Measurements from ENCODE around the gene ZDHHC3.

Gene ZDHHC3

GRCh38 chr3:44976002-44976815 lies at the start of gene ZDHHC3, which contains the start of gene EXOSC7:
Gene ZDHHC3 (minus strand): TSS chr3:44976174. CDS start chr3:44959436, 16,738 bp downstream.
Gene EXOSC7 (plus strand): TSS chr3:44976244. CDS start chr3:44976278, 34 bp downstream.
- H3K27ac ChIP-seq, result peak within 1 kb of the TSS; percentile 90
- peak; percentile 57 for TF ChIP-seq CTCF (IDR thresholded peaks at IDR 0.05)
- H3K4me1 ChIP-seq (ENCODE audit: control insufficient read depth in 1 of 2, insufficient read depth in 1 of 2, low read depth in 1 of 2, low read length in 1 of 2), result peaks cover 55 to 57% of the 10 kb centered on the region in 2 experiments
- H3K36me3 ChIP-seq, result no peaks in the 10 kb centered on the region
- H3K27me3 ChIP-seq, result no peaks in the 10 kb centered on the region
- peak within 1 kb of the TSS; percentile 94 to 96 for H3K4me3 ChIP-seq (ENCODE audit: low read depth in 1 of 2, low read length in 1 of 2)
- no peaks in the 10 kb centered on the region for H3K9me3 ChIP-seq

- TF ChIP-seq CTCF (IDR thresholded peaks at IDR 0.05), result no peak
- Histone ChIP-seq H3K27ac (no peak overlapping the region), H3K4me3 (ENCODE audit: low read depth in 1 of 2, low read length in 1 of 2) (no peak overlapping the region), H3K4me1 (ENCODE audit: control insufficient read depth in 1 of 2, insufficient read depth in 1 of 2, low read depth in 1 of 2, low read length in 1 of 2) (no peaks in the 10 kb centered on the region), H3K36me3 (no peaks in the 10 kb centered on the region), H3K9me3 (no peaks in the 10 kb centered on the region), H3K27me3 (peaks cover 14% of the 10 kb centered on the region)
Observed at GRCh38 chr3:45024542-45025255, 48.7 kb upstream of the ZDHHC3 start.

- Histone ChIP-seq H3K4me1 (ENCODE audit: control insufficient read depth in 1 of 2, insufficient read depth in 1 of 2, low read depth in 1 of 2, low read length in 1 of 2) (no peaks in the 10 kb centered on the region), H3K4me3 (ENCODE audit: low read depth in 1 of 2, low read length in 1 of 2) (no peak overlapping the region), H3K27ac (no peak overlapping the region), H3K9me3 (no peaks in the 10 kb centered on the region), H3K36me3 (no peaks in the 10 kb centered on the region), H3K27me3 (peaks cover 14% of the 10 kb centered on the region)
- no peak for TF ChIP-seq CTCF (IDR thresholded peaks at IDR 0.05)
Observed at GRCh38 chr3:45023675-45024074, 47.7 kb upstream of the ZDHHC3 start.

- peaks cover 12% of the 10 kb centered on the region for H3K27me3 ChIP-seq
- no peaks in the 10 kb centered on the region for H3K36me3 ChIP-seq
- no peak overlapping the region for H3K27ac ChIP-seq
- H3K4me3 ChIP-seq (ENCODE audit: low read depth in 1 of 2, low read length in 1 of 2), result no peak overlapping the region
- TF ChIP-seq CTCF (IDR thresholded peaks at IDR 0.05), result no peak
- H3K9me3 ChIP-seq, result no peaks in the 10 kb centered on the region
- H3K4me1 ChIP-seq (ENCODE audit: control insufficient read depth in 1 of 2, insufficient read depth in 1 of 2, low read depth in 1 of 2, low read length in 1 of 2), result no peaks in the 10 kb centered on the region
Observed at GRCh38 chr3:45021524-45022297, 45.7 kb upstream of the ZDHHC3 start.

- no peaks in the 10 kb centered on the region for H3K4me1 ChIP-seq (ENCODE audit: control insufficient read depth in 1 of 2, insufficient read depth in 1 of 2, low read depth in 1 of 2, low read length in 1 of 2)
Observed at GRCh38 chr3:45020534-45020933, 44.6 kb upstream of the ZDHHC3 start.

More at GRCh38 chr3:45020534-45020933, 44.6 kb upstream of the ZDHHC3 start:
- Histone ChIP-seq H3K27ac (no peak overlapping the region), H3K36me3 (peaks cover 2% of the 10 kb centered on the region), H3K27me3 (peaks cover under 1% of the 10 kb centered on the region), H3K4me3 (ENCODE audit: low read depth in 1 of 2, low read length in 1 of 2) (no peak overlapping the region), H3K9me3 (no peaks in the 10 kb centered on the region)
- no peak for TF ChIP-seq CTCF (IDR thresholded peaks at IDR 0.05)
